ENCODE results near the gene SRD5A1. TPM values are rescaled to one million over a fixed set of nuclear protein-coding genes. Genes with fewer than 3 reads are reported as not detected.

SRD5A1 gene
- total RNA-seq, 1 donor from 2014 or later, result 37.4 TPM

- DNase-seq (ENCODE audit: low read depth), result no peak
- H3K4me3 ChIP-seq (ENCODE audit: low read depth, low read length), result no peak overlapping the region
Measured at GRCh38 chr5:6634788-6635430, 1.7 kb downstream of the SRD5A1 start.

GRCh38 chr5:6636293-6636692, 3.1 kb downstream of the SRD5A1 start:
- Histone ChIP-seq H3K27me3 (ENCODE audit: control insufficient read depth, insufficient read depth, low read length) (no peaks in the 10 kb centered on the region), H3K4me3 (ENCODE audit: low read depth, low read length) (no peak overlapping the region)
- no peak for DNase-seq (ENCODE audit: low read depth)

More at GRCh38 chr5:6634788-6635430, 1.7 kb downstream of the SRD5A1 start:
- Histone ChIP-seq H3K36me3 (ENCODE audit: control insufficient read depth, insufficient read depth, low read length) (no peaks in the 10 kb centered on the region), H3K27me3 (ENCODE audit: control insufficient read depth, insufficient read depth, low read length) (no peaks in the 10 kb centered on the region)
- no peak for TF ChIP-seq CTCF (IDR thresholded peaks at IDR 0.05; ENCODE audit: insufficient read depth, low read length, poor library complexity, severe bottlenecking)

GRCh38 chr5:6637022-6637421, 3.8 kb downstream of the SRD5A1 start:
- DNase-seq (ENCODE audit: low read depth), result no peak
- Histone ChIP-seq H3K36me3 (ENCODE audit: control insufficient read depth, insufficient read depth, low read length) (no peaks in the 10 kb centered on the region), H3K4me3 (ENCODE audit: low read depth, low read length) (no peak overlapping the region), H3K27me3 (ENCODE audit: control insufficient read depth, insufficient read depth, low read length) (no peaks in the 10 kb centered on the region)
- TF ChIP-seq CTCF (IDR thresholded peaks at IDR 0.05; ENCODE audit: insufficient read depth, low read length, poor library complexity, severe bottlenecking), result no peak

More at GRCh38 chr5:6636293-6636692, 3.1 kb downstream of the SRD5A1 start:
- H3K36me3 ChIP-seq (ENCODE audit: control insufficient read depth, insufficient read depth, low read length), result no peaks in the 10 kb centered on the region
- TF ChIP-seq CTCF (IDR thresholded peaks at IDR 0.05; ENCODE audit: insufficient read depth, low read length, poor library complexity, severe bottlenecking), result no peak

GRCh38 chr5:6637590-6637989, 4.3 kb downstream of the SRD5A1 start:
- TF ChIP-seq CTCF (IDR thresholded peaks at IDR 0.05; ENCODE audit: insufficient read depth, low read length, poor library complexity, severe bottlenecking), result no peak
- no peaks in the 10 kb centered on the region for H3K36me3 ChIP-seq (ENCODE audit: control insufficient read depth, insufficient read depth, low read length)

GRCh38 chr5:6638236-6638635, 5.0 kb downstream of the SRD5A1 start:
- Histone ChIP-seq H3K4me3 (ENCODE audit: low read depth, low read length) (no peak overlapping the region), H3K36me3 (ENCODE audit: control insufficient read depth, insufficient read depth, low read length) (no peaks in the 10 kb centered on the region), H3K27me3 (ENCODE audit: control insufficient read depth, insufficient read depth, low read length) (no peaks in the 10 kb centered on the region)
- TF ChIP-seq CTCF (IDR thresholded peaks at IDR 0.05; ENCODE audit: insufficient read depth, low read length, poor library complexity, severe bottlenecking), result no peak
- DNase-seq (ENCODE audit: low read depth), result no peak

More at GRCh38 chr5:6637590-6637989, 4.3 kb downstream of the SRD5A1 start:
- Histone ChIP-seq H3K4me3 (ENCODE audit: low read depth, low read length) (no peak overlapping the region), H3K27me3 (ENCODE audit: control insufficient read depth, insufficient read depth, low read length) (no peaks in the 10 kb centered on the region)
- no peak for DNase-seq (ENCODE audit: low read depth)

GRCh38 chr5:6642655-6643054, 9.4 kb downstream of the SRD5A1 start:
- Histone ChIP-seq H3K27me3 (ENCODE audit: control insufficient read depth, insufficient read depth, low read length) (no peaks in the 10 kb centered on the region), H3K36me3 (ENCODE audit: control insufficient read depth, insufficient read depth, low read length) (no peaks in the 10 kb centered on the region), H3K4me3 (ENCODE audit: low read depth, low read length) (no peak overlapping the region)
- no peak for DNase-seq (ENCODE audit: low read depth)
- TF ChIP-seq CTCF (IDR thresholded peaks at IDR 0.05; ENCODE audit: insufficient read depth, low read length, poor library complexity, severe bottlenecking), result no peak

Measured in kidney epithelial cell (primary cell).